Measurements from ENCODE around the gene PPP1R15A.
A peak's percentile ranks its signal among the peaks of the same experiment; 100 is the strongest.
"Not testable (repeated sequence)": the region's sequence is repeated elsewhere in the genome, so short reads cannot be mapped to it uniquely, and the experiment has no call there.

PPP1R15A gene
- total RNA-seq: 366 to 2,361 reads per million in 2 donors

GRCh38 chr19:48872182-48872883 is at the start of gene PPP1R15A:
Gene PPP1R15A, plus strand, starts transcription at chr19:48872421. Its CDS starts 813 bp downstream, at chr19:48873234.
- peak; percentile 97 for DNase-seq

GRCh38 chr19:48822514-48822913 is 49.7 kb upstream of the PPP1R15A start:
- no peak for DNase-seq

- DNase-seq: no peak
These were observed 45.6 kb upstream of the PPP1R15A start for GRCh38 chr19:48826606-48827020.

- DNase-seq: no peak
These were observed 42.1 kb upstream of the PPP1R15A start for GRCh38 chr19:48830088-48830487.

GRCh38 chr19:48830965-48831364 is 41.3 kb upstream of the PPP1R15A start:
- no peak for DNase-seq

GRCh38 chr19:48833049-48833448 is 39.2 kb upstream of the PPP1R15A start:
- no peak for DNase-seq

GRCh38 chr19:48833977-48834376 is 38.2 kb upstream of the PPP1R15A start:
- no peak for DNase-seq

GRCh38 chr19:48835734-48836088 is 36.5 kb upstream of the PPP1R15A start:
- DNase-seq: peak; percentile 97

GRCh38 chr19:48836089-48837017 is 35.9 kb upstream of the PPP1R15A start, which contains the start of gene HSD17B14:
Gene HSD17B14, minus strand, starts transcription at chr19:48836491. Its CDS starts 80 bp downstream, at chr19:48836411.
- DNase-seq: no peak

GRCh38 chr19:48837051-48837524 is 35.1 kb upstream of the PPP1R15A start:
- DNase-seq: peak; percentile 68

GRCh38 chr19:48837687-48838086 is 34.5 kb upstream of the PPP1R15A start:
- DNase-seq: no peak

GRCh38 chr19:48841047-48841446 is 31.2 kb upstream of the PPP1R15A start:
- no peak for DNase-seq

- no peak for DNase-seq
These were observed 30.6 kb upstream of the PPP1R15A start for GRCh38 chr19:48841571-48841970.

GRCh38 chr19:48842789-48843162 is 29.4 kb upstream of the PPP1R15A start:
- DNase-seq: peak; percentile 38

GRCh38 chr19:48844472-48844871 is 27.7 kb upstream of the PPP1R15A start:
- DNase-seq: no peak

GRCh38 chr19:48845384-48845783 is 26.8 kb upstream of the PPP1R15A start:
- DNase-seq: no peak

- not testable (repeated sequence) for DNase-seq
These were observed 25.6 kb upstream of the PPP1R15A start for GRCh38 chr19:48846659-48847058.

GRCh38 chr19:48852292-48852691 is 19.9 kb upstream of the PPP1R15A start:
- no peak for DNase-seq

GRCh38 chr19:48853483-48853882 is 18.7 kb upstream of the PPP1R15A start:
- no peak for DNase-seq

GRCh38 chr19:48854103-48854502 is 18.1 kb upstream of the PPP1R15A start:
- no peak for DNase-seq

GRCh38 chr19:48856921-48857320 is 15.3 kb upstream of the PPP1R15A start:
- no peak for DNase-seq

- DNase-seq: peak; percentile 70
These were observed 13.1 kb upstream of the PPP1R15A start for GRCh38 chr19:48858984-48859710.

All from T-helper 9 cell (primary cell).